ENCODE measurements around the gene PEAK1. TPM values are rescaled to one million over a fixed set of nuclear protein-coding genes. Genes with fewer than 3 reads are reported as not detected.

Gene PEAK1
- total RNA-seq, 2 donors from 2014 or later = 33.5 to 54.4 TPM

DNA sequence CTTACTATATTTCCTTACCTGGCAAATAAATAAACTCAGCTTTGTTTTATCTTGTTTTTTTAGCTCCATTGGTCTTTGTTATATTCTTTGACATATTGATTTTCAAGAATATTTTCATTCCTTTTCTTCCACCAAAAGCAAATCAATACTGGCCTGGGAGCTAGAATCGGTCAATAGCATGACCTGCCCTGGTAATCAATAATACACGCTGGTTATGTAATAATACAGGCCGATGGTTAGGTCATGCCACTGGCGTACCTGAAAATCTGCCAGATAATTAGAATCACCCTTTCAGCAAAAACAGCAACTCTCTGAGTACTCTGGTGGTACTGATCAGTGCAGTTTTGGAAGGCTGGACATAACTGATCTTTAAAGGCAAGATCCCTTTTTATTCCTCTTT is 39.9 kb downstream of the PEAK1 start:
- intact Hi-C loops (cut with DNase I) = no loop called here
- no peak overlapping the region for H3K27ac ChIP-seq
- no peaks in the 10 kb centered on the region for H3K9me3 ChIP-seq
- no peaks in the 10 kb centered on the region for H3K27me3 ChIP-seq
- TF ChIP-seq, protein P1, sequence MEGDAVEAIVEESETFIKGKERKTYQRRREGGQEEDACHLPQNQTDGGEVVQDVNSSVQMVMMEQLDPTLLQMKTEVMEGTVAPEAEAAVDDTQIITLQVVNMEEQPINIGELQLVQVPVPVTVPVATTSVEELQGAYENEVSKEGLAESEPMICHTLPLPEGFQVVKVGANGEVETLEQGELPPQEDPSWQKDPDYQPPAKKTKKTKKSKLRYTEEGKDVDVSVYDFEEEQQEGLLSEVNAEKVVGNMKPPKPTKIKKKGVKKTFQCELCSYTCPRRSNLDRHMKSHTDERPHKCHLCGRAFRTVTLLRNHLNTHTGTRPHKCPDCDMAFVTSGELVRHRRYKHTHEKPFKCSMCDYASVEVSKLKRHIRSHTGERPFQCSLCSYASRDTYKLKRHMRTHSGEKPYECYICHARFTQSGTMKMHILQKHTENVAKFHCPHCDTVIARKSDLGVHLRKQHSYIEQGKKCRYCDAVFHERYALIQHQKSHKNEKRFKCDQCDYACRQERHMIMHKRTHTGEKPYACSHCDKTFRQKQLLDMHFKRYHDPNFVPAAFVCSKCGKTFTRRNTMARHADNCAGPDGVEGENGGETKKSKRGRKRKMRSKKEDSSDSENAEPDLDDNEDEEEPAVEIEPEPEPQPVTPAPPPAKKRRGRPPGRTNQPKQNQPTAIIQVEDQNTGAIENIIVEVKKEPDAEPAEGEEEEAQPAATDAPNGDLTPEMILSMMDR (IDR thresholded peaks at IDR 0.05) = no peak
- H3K4me3 ChIP-seq = no peak overlapping the region
- no peak for DNase-seq
- no peaks in the 10 kb centered on the region for H3K36me3 ChIP-seq
- H3K4me1 ChIP-seq = no peaks in the 10 kb centered on the region
- H3K9ac ChIP-seq (ENCODE audit: low read depth in 2 of 2, low read length in 2 of 2) = no peak overlapping the region

DNA sequence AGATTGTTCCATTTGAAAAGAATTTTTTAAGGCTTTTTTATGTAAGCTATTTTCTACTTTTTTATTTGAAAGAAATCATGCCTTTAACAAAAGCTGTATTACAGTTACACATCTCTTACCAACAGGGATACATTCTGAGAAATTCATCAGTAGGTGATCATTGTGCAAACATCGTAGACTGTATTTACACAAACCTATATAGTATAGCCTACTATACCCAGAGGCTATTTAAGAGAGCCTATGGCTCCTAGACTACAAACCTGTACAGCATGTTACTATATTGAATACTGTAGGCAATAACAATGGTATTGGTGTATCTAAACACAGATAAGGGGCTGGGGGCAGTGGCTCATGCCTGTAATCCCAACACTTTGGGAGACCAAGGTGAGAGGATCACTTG is 43.1 kb downstream of the PEAK1 start:
- Histone ChIP-seq H3K9ac (ENCODE audit: low read depth in 2 of 2, low read length in 2 of 2) (no peak overlapping the region), H3K27ac (no peak overlapping the region), H3K4me3 (no peak overlapping the region), H3K27me3 (no peaks in the 10 kb centered on the region), H3K4me1 (no peaks in the 10 kb centered on the region), H3K36me3 (no peaks in the 10 kb centered on the region), H3K9me3 (no peaks in the 10 kb centered on the region)
- TF ChIP-seq, protein P1 (IDR thresholded peaks at IDR 0.05) = no peak
- intact Hi-C loops (cut with DNase I) = no loop called here
- no peak for DNase-seq

DNA sequence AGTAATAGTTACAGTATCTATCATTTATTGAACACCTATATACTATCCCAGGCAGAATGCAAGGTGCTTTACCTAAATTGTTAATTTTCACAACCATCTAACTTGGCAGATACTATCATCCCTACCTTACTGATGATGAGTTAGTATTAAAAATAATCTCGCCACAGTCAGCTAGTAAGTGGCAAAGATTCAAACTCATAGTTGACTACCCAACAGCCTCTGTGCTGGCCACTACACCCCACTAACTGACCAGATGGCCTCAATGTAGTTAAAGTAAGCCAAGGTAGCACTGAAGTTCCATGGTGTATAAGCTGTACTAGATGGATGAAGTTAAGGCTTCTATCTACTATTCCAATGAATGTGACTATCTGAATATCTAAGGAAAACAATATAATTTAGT is 44.8 kb downstream of the PEAK1 start:
- Histone ChIP-seq H3K9ac (ENCODE audit: low read depth in 2 of 2, low read length in 2 of 2) (no peak overlapping the region), H3K27ac (no peak overlapping the region), H3K27me3 (no peaks in the 10 kb centered on the region), H3K4me1 (no peaks in the 10 kb centered on the region), H3K4me3 (no peak overlapping the region), H3K36me3 (no peaks in the 10 kb centered on the region), H3K9me3 (no peaks in the 10 kb centered on the region)
- TF ChIP-seq, protein P1 (IDR thresholded peaks at IDR 0.05) = no peak
- intact Hi-C loops (cut with DNase I) = no loop called here
- DNase-seq = no peak

DNA sequence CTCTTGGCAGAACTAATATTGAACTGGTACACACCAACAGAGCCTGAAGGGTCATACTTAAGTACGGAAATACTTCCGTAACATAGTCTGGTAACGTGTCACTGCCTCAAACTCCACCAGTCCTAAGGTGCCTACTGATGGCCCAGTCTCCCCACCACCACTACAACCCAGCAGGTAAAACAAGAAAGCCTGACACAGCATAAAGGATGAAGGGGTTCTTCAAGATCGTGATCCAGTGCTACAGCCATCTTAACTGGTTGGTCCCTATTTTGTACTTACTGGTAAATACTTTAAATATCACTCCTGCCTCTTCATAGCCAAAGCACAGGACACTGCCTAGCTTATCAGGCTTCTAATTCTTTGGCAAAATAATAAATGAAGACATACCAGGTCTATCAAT is 46.5 kb downstream of the PEAK1 start:
- intact Hi-C loops (cut with DNase I) = no loop called here
- no peaks in the 10 kb centered on the region for H3K9me3 ChIP-seq
- no peaks in the 10 kb centered on the region for H3K4me1 ChIP-seq
- no peaks in the 10 kb centered on the region for H3K27me3 ChIP-seq
- DNase-seq = no peak
- TF ChIP-seq, protein P1 (IDR thresholded peaks at IDR 0.05) = no peak
- no peak overlapping the region for H3K9ac ChIP-seq (ENCODE audit: low read depth in 2 of 2, low read length in 2 of 2)
- H3K36me3 ChIP-seq = no peaks in the 10 kb centered on the region
- no peak overlapping the region for H3K4me3 ChIP-seq
- H3K27ac ChIP-seq = no peak overlapping the region

DNA sequence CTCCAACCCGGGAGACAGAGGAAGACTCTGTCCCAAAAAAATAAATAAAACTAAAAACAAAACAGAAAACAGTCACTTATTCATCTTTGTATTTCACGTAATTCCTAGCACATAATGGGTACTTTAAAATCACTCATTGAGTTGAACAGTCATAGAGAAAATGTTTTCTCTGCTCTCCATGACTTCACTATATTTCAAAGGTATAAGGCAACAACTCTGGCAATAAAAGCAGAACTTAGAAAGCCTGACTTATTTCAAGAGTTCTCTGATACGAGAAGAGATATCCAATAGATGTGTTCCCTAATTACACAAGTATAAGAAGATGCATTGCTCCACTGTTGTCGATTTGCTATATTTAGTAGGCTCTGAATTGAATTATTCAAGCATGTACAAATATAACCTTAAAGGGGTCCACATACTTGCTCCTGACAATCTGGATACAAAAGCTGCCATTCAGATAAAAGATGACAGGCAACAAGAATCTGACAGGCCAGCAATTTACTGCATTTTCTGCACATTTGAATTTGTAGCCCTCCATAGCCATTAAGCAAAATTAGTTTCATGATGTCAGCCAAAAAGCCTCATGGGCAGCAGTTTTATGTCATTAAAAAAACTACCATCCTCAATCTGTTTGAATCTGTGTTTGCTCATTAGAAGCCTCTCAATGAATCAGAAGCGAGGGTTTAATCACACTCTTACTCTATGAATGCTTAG is 47.9 kb downstream of the PEAK1 start:
- H3K9ac ChIP-seq (ENCODE audit: low read depth in 2 of 2, low read length in 2 of 2) = no peak overlapping the region
- DNase-seq = no peak
- intact Hi-C loops (cut with DNase I) = no loop called here

More for the DNA sequence above, 47.9 kb downstream of the PEAK1 start:
- no peaks in the 10 kb centered on the region for H3K36me3 ChIP-seq
- H3K4me1 ChIP-seq = no peaks in the 10 kb centered on the region
- no peak overlapping the region for H3K4me3 ChIP-seq
- H3K9me3 ChIP-seq = no peaks in the 10 kb centered on the region
- no peak overlapping the region for H3K27ac ChIP-seq
- TF ChIP-seq, protein P1 (IDR thresholded peaks at IDR 0.05) = no peak
- H3K27me3 ChIP-seq = no peaks in the 10 kb centered on the region

Measured in colonic mucosa (tissue), 4 donors.